Cardiac fibroblast (primary cell): ENCODE measurements around the gene CLDN9.

ENCODE experiments used
- DNase-seq, 2 donors: peaks; one replicate each; pipeline versions ENCODE4 v3.0.0 to v3.0.0-alpha.2; 2010; ENCODE audit warnings: low read depth in 2 of 2
- H3K4me3 ChIP-seq, 2 donors: replicated peaks in 1 of 2; 1 replicate in 1 of 2; 2 replicates in 1 of 2; pipeline ENCODE4 v1.5.1; 2011; ENCODE audit warnings: low read depth in 2 of 2, low read length in 2 of 2, mild to moderate bottlenecking in 2 of 2, moderate library complexity in 1 of 2
- CTCF ChIP-seq: IDR thresholded peaks from one replicate; pipeline ENCODE4 v1.5.1; 2011; ENCODE audit warnings: low read depth, mild to moderate bottlenecking, low read length, inconsistent platforms

Gene CLDN9

GRCh38 chr16:3057181-3058138 lies 44.7 kb downstream of the CLDN9 start:
- no peak for DNase-seq
- H3K4me3 ChIP-seq: peak overlapping the region; percentile 8 to 82
- TF ChIP-seq CTCF: no peak

GRCh38 chr16:3058139-3059030 lies 45.7 kb downstream of the CLDN9 start:
- peak; percentile 39 to 43 for DNase-seq
- TF ChIP-seq CTCF: no peak
- H3K4me3 ChIP-seq: peak overlapping the region; percentile 82 to 96

GRCh38 chr16:3059041-3059722 lies 46.5 kb downstream of the CLDN9 start:
- DNase-seq: peak; percentile 84 to 92
- peak; percentile 46 for TF ChIP-seq CTCF
- H3K4me3 ChIP-seq: peak overlapping the region; percentile 82 to 96

- TF ChIP-seq CTCF: no peak
- H3K4me3 ChIP-seq: peak overlapping the region; percentile 25 to 82
- DNase-seq: no peak
Measured at GRCh38 chr16:3059723-3060242, 47.1 kb downstream of the CLDN9 start.

- H3K4me3 ChIP-seq: no peak overlapping the region
- DNase-seq: no peak
- no peak for TF ChIP-seq CTCF
Measured at GRCh38 chr16:3060339-3061127, 47.8 kb downstream of the CLDN9 start.
